GM18508 (cell line): Measurements from ENCODE around the gene REN.

Experiments
- ATAC-seq: cut with Tn5 transposase; IDR thresholded peaks from one replicate; pipeline ENCODE4 v1.9.1; 2021; ENCODE audit warnings: moderate number of reproducible peaks; ENCODE audit not compliant: insufficient read depth, unreplicated experiment

Gene REN

GRCh38 chr1:204139088-204139487 is 27.0 kb downstream of the REN start:
- no peak for ATAC-seq

GRCh38 chr1:204136814-204137213 is 29.3 kb downstream of the REN start:
- no peak for ATAC-seq

- ATAC-seq, result no peak
Observed at GRCh38 chr1:204134103-204134502, 32.0 kb downstream of the REN start.

- no peak for ATAC-seq
Observed at GRCh38 chr1:204132718-204133117, 33.4 kb downstream of the REN start.

- ATAC-seq, result no peak
Observed at GRCh38 chr1:204131978-204132377, 34.2 kb downstream of the REN start.

GRCh38 chr1:204130981-204131892 is 34.9 kb downstream of the REN start:
- ATAC-seq, result no peak

GRCh38 chr1:204130178-204130577 is 36.0 kb downstream of the REN start:
- ATAC-seq, result no peak

GRCh38 chr1:204128964-204129896 is 36.9 kb downstream of the REN start:
- no peak for ATAC-seq

GRCh38 chr1:204128464-204128963 is 37.6 kb downstream of the REN start:
- no peak for ATAC-seq

GRCh38 chr1:204127597-204128242 is 38.4 kb downstream of the REN start:
- ATAC-seq, result no peak

- ATAC-seq, result no peak
Observed at GRCh38 chr1:204126956-204127355, 39.2 kb downstream of the REN start.

GRCh38 chr1:204126386-204126785 is 39.8 kb downstream of the REN start:
- ATAC-seq, result no peak

GRCh38 chr1:204125759-204126351 is 40.3 kb downstream of the REN start:
- ATAC-seq, result no peak

GRCh38 chr1:204124639-204125038 is 41.5 kb downstream of the REN start:
- ATAC-seq, result no peak

GRCh38 chr1:204123376-204123775 is 42.8 kb downstream of the REN start:
- ATAC-seq, result no peak

GRCh38 chr1:204121840-204122555 is 44.1 kb downstream of the REN start:
- ATAC-seq, result no peak

GRCh38 chr1:204116539-204116938 is 49.6 kb downstream of the REN start:
- ATAC-seq, result no peak

GRCh38 chr1:204115116-204115515 is 51.0 kb downstream of the REN start:
- ATAC-seq, result no peak

- ATAC-seq, result no peak
Observed at GRCh38 chr1:204114606-204115005, 51.5 kb downstream of the REN start.
